NCI-H345 treated with DMSO at 0.1 percent for 48 hours (cell line): ENCODE measurements around the gene ZNF146.
"Not testable (repeated sequence)": the region's sequence is repeated elsewhere in the genome, so short reads cannot be mapped to it uniquely, and the experiment has no call there.

Experiments
- DNase-seq: peaks from one replicate; lab custom pipeline; 2025; ENCODE audit not compliant: unreplicated experiment; lab: John Stamatoyannopoulos, UW

The ZNF146 gene

GRCh38 chr19:36214386-36215275, at the start of gene ZNF146, which contains the start of gene ZNF565:
TSS of gene ZNF146 (plus strand) at chr19:36215106. CDS start at chr19:36236441, 21,335 bp downstream.
TSS of gene ZNF565 (minus strand) at chr19:36214665. CDS start at chr19:36201985, 12,680 bp downstream.
- DNase-seq: peak; percentile 100

- DNase-seq: peak; percentile 71
These were observed 45.7 kb upstream of the ZNF146 start for GRCh38 chr19:36169084-36169760.

DNA sequence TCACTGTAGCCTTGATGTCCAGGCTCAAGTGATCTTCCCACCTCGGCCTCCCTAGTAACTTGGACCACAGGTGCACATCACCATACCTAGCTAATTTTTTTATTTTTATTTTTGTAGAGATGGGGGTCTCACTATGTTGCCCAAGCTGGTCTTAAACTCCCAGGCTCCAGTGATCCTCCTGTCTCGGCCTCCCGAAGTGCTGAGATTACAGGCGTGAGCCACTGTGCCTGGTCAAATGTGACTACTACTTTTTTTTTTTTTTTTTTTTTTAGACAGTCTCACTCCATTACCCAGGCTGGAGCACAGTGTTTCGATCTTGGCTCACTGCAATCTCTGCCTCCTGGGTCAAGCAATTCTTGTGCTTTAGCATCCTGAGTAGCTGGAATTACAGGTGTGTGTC, 42.1 kb upstream of the ZNF146 start:
- no peak for DNase-seq

DNA sequence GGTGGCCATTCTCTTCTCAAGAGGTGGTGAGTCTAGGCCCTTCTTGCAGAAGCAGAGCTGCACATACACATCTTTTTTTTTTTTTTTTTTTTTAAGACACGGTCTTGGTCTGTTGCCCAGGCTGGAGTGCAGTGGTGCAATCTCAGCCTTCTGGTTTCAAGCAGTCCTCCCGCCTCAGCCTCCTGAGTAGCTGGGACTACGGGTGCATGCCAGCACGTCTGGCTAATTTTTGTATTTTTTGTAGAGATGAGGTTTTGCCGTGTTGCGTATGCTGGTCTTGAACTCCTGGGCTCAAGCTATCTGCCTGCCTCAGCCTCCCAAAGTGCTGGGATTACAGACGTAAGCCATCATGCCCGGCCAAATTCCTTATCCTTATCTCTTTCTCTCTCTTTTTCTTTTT, 41.1 kb upstream of the ZNF146 start:
- not testable (repeated sequence) for DNase-seq

DNA sequence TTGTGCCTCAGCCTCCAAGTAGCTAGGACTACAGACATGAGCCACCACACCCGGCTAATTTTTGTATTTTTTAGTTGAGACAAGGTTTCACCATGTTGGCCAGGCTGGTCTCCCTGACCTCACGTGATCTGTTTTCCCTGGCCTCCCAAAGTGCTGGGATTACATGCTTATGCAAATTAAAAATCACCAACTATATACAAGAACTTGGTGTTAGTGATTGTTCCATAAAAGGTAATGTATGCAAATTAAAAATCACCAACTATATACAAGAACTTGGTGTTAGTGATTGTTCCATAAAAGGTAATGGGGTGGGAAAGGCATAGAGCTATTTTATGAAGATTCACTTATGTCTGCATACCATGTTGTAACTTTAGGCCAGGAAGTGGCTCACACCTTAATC, 35.8 kb upstream of the ZNF146 start:
- not testable (repeated sequence) for DNase-seq

DNA sequence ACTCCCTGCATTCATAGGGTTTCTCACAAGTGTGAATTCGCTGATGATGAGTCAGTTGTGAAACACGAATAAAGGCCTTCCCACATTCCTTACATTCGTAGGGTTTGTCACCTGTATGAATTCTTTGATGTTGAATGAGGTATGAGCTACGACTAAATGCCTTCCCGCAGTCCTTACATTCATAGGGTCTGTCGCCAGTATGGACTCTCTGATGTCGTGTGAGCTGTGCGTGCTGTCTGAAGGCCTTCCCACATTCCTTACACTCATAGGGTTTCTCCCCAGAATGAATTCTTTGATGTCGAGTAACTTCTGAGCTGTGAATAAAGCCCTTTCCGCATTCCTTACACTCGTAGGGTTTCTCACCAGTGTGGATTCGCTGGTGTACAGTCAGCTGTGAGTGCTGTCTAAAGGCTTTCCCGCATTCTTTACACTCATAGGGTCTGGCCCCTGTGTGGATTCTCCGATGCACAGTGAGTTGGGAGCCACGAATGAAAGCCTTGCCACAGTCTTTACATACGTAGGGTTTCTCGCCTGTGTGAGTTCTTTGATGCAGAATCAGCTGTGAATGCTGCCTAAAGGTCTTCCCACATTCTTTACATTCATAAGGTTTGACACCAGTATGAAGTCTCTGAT, 32.2 kb upstream of the ZNF146 start:
- no peak for DNase-seq

DNA sequence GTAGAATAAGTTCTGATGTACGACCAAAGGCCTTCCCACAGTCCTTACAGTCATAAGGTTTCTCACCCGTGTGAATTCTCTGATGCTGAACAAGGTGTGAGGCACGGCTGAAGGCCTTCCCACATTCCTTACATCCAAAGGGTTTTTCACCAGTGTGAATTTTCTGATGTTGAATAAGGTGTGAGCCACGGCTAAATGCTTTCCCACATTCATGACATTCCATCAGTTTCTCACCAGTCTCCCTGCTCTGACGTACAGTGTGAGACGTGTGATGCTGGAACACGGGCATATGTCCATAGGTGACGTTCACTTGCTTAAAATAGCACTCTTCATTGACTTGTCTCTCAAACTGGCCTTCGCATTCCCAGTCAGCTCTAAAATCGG, 31.7 kb upstream of the ZNF146 start:
- no peak for DNase-seq

- DNase-seq: not testable (repeated sequence)
These were observed 28.2 kb upstream of the ZNF146 start for GRCh38 chr19:36186722-36187121.

- no peak for DNase-seq
These were observed 18.7 kb upstream of the ZNF146 start for GRCh38 chr19:36196249-36196648.

- no peak for DNase-seq
These were observed 16.8 kb upstream of the ZNF146 start for GRCh38 chr19:36198119-36198518.

DNA sequence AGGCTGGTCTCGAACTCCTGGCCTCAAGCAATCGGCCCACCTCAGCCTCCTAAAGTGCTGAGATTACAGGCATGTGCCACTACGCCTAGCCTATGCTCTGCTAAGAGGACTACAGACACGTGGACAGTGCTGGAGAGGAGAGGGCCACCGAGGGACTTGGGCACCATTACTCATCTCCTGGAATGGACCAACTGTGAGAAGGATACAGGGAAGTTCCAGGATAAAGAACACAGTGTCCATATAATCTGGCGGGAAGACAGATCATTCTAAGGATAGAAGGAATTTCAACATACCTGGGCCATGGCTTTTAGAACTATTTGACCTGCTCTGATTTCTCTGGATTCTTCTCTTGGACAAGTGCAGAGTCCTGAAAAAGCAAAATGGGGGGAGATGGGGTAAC, 13.2 kb upstream of the ZNF146 start:
- DNase-seq: no peak

DNA sequence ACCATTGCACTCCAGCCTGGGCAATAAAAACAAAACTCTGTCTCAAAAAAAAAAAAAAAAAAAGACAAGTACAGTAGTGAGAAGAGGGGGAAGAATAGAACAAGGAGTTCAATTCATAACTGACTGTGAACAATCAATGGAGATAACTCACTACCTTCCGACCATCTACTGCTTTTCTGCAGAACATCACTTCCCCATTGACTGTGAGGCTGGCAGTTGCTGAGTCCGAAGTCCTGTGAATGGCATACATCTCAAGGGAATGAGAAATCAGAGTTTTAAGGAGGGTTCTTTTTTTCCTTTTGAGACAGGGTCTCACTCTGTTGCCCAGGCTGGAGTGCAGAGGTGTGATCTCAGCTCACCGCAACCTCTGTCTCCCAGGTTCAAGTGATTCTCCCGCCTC, 11.6 kb upstream of the ZNF146 start:
- DNase-seq: no peak

GRCh38 chr19:36207605-36208252, 7.2 kb upstream of the ZNF146 start:
- no peak for DNase-seq

GRCh38 chr19:36209372-36209771, 5.5 kb upstream of the ZNF146 start:
- no peak for DNase-seq

DNA sequence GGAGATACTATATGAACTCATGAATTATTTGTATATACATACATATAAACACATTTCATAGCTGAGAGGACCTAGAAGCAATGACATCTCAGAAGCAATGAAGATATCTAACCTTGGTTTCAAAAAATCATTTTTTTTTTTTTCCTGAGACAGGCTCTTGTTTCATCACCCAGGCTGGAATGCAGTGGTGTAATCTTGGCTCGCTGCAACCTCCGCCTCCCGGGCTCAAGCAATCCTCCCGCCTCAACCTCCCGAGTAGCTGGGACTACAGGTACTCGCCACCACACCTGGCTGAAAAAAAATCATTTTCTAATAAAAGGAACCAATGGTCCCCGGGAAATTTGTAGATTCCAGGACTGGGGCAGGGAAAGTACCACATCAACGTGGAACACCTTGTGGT, 4.4 kb upstream of the ZNF146 start:
- no peak for DNase-seq

- no peak for DNase-seq
These were observed 2.0 kb upstream of the ZNF146 start for GRCh38 chr19:36212895-36213294.

DNA sequence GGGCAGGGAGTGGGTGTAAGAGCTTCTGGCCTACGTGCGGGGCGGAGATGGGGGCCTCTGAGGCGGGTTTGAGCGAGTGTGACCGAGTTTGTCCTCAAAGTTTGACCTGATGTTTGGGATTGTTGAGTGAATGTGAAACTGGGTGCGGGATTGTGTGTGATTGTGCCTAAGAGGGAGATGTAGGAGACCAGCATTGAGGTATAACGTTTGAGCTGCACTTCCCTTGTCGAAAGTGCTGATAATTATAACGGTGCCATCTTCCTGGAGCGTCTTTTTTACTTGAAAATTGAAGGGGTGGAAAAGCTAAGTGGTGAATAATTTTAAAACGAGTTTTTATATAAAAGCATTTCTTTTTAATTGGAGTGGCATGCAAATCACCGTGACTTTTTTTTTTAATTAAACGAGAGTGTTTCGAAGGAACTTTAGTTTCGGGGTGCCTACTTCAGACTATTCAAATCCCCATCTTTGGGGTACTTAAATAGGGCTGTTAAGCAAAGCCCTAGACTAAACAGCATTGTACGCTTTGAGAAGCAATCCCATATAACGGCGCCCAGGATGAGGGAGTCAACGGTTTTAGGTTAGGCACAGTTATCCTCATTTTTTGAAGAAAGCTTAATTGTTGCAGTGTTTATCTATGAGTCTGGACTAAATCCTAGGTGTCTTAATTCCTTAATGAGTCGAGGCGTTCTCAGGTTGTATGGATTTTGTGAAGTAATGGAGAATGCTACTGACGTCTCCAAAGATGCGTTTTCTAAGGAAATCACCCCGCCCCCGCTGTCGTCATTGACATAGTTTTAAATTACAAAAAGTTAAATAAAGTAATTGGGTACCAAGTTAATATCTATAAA, 594 bp downstream of the ZNF146 start:
- peak; percentile 73 for DNase-seq

GRCh38 chr19:36221474-36221873, 6.6 kb downstream of the ZNF146 start:
- no peak for DNase-seq

DNA sequence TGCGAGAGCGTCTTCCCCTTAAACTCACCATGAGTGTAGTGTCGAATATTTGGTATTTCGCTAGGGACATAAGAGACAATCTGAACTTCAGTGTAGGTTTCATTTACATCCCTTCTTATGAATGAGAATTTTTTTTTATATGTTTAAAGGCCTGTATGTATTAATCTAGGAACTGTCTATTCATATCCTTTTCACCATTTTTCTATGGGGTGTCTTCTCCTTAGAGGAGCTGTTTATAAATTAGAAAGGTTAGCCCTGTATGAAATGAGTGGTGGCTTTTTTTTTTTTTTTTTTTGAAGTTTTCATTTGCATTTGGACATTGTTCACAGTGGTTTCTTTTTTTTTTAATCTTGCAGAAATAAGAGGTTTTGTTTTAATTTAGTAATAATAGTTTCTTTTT, 7.6 kb downstream of the ZNF146 start:
- DNase-seq: no peak

- no peak for DNase-seq
These were observed 10.4 kb downstream of the ZNF146 start for GRCh38 chr19:36225219-36225892.
